Thymus (tissue), 11 donors: ENCODE measurements around the gene DLG4. TPM values are rescaled to one million over a fixed set of nuclear protein-coding genes. Genes with fewer than 3 reads are reported as not detected.

Source experiments
- DNase-seq, 9 donors: peaks; one replicate each; pipeline ENCODE4 v3.0.0-alpha.2; 2013; ENCODE audit warnings: low spot score in 9 of 9, low read depth in 6 of 9, missing footprints in 1 of 9
- H3K27ac ChIP-seq, 2 donors: one replicate each; pipeline ENCODE4 v1.5.1; 2013; ENCODE audit warnings: control low read depth in 1 of 2, low read depth in 1 of 2, low read length in 1 of 2, mild to moderate bottlenecking in 1 of 2, moderate library complexity in 1 of 2
- H3K27me3 ChIP-seq, 2 donors: one replicate each; pipeline ENCODE4 v1.5.1; 2013; ENCODE audit warnings: low read length in 1 of 2; ENCODE audit not compliant: control insufficient read depth in 2 of 2, insufficient read depth in 1 of 2
- H3K36me3 ChIP-seq, 2 donors: one replicate each; pipeline ENCODE4 v1.5.1; 2013; ENCODE audit warnings: low read length in 1 of 2, mild to moderate bottlenecking in 1 of 2, moderate library complexity in 1 of 2; ENCODE audit not compliant: control insufficient read depth in 2 of 2, insufficient read depth in 2 of 2
- H3K4me1 ChIP-seq, 2 donors: one replicate each; pipeline ENCODE4 v1.5.1; 2013; ENCODE audit warnings: low read length in 2 of 2; ENCODE audit not compliant: control insufficient read depth in 2 of 2, insufficient read depth in 2 of 2
- H3K4me3 ChIP-seq, 2 donors: one replicate each; pipeline ENCODE4 v1.5.1; 2013; ENCODE audit warnings: low read length in 2 of 2, control low read depth in 1 of 2, mild to moderate bottlenecking in 1 of 2
- H3K9me3 ChIP-seq, 2 donors: one replicate each; pipeline ENCODE4 v1.5.1; 2013; ENCODE audit warnings: low read length in 1 of 2, mild to moderate bottlenecking in 1 of 2; ENCODE audit not compliant: control insufficient read depth in 2 of 2, insufficient read depth in 1 of 2
- WGBS: extraction: QIAGEN DNeasy Blood & Tissue Kit; methylation state at CpG from one replicate; pipeline ENCODE4 v1.1.7; 2013; 5-methylcytosine and 5-hydroxymethylcytosine counted together
- polyA plus RNA-seq: library from polyadenylated mRNA; stranded (reverse); fragments of 200-250 nt; gene quantifications from one replicate; pipeline ENCODE4 v1.2.3, GENCODE V29; 2013
- total RNA-seq: library from RNA; stranded (reverse); fragments of 120-200 nt; gene quantifications from one replicate; pipeline ENCODE4 v1.2.4, GENCODE V29; 2013
- donor health status: healthy.

The DLG4 gene
- total and polyA plus RNA-seq, 2 donors: 8.5 to 15.1 TPM

DNA sequence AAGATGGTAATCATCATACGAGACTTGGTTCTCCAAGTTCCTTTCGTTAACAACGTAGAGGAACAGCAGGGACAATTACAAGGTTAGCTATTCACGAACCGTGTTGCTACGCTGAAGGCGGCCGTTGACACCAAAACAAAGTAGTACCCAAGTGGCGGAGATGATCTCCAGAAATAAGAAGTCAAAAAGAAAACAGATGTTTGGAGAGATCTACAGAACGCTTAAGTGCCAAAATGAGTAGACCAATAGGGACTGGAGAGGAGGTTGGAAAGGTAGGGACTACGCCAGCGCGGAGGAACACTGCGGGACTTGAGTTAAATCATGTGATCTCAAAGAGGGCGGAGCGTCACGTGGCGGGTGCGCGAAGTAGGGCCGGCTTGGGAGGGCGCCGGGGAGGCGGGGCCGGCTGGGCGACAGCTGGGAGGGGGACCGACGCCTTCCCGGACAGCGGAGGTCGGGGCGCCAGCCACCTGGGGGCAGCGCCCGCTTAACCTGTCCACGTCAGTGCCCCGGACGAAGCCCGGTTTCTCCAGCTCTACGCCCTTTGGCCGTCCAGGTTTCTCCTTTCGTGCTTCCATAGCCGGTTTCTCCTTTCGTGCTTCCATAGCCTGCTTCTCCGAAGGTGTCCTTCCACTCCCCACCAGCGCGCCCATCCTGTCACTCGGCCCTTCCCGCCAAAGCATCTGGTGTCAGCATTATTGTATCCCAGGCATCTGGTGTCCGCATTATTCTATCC, 23.2 kb upstream of the DLG4 start:
- Histone ChIP-seq H3K9me3 (no peaks in the 10 kb centered on the region), H3K27ac (peak overlapping the region; percentile 94 to 99), H3K4me3 (peak overlapping the region; percentile 65 to 93), H3K36me3 (peaks cover 31 to 46% of the 10 kb centered on the region in 2 donors), H3K4me1 (peaks cover 13 to 29% of the 10 kb centered on the region in 2 donors), H3K27me3 (no peaks in the 10 kb centered on the region)
- 5% methylated on average over 49 of the region's 49 CpGs for WGBS
- peak; percentile 90 to 99 (median 95) for DNase-seq

DNA sequence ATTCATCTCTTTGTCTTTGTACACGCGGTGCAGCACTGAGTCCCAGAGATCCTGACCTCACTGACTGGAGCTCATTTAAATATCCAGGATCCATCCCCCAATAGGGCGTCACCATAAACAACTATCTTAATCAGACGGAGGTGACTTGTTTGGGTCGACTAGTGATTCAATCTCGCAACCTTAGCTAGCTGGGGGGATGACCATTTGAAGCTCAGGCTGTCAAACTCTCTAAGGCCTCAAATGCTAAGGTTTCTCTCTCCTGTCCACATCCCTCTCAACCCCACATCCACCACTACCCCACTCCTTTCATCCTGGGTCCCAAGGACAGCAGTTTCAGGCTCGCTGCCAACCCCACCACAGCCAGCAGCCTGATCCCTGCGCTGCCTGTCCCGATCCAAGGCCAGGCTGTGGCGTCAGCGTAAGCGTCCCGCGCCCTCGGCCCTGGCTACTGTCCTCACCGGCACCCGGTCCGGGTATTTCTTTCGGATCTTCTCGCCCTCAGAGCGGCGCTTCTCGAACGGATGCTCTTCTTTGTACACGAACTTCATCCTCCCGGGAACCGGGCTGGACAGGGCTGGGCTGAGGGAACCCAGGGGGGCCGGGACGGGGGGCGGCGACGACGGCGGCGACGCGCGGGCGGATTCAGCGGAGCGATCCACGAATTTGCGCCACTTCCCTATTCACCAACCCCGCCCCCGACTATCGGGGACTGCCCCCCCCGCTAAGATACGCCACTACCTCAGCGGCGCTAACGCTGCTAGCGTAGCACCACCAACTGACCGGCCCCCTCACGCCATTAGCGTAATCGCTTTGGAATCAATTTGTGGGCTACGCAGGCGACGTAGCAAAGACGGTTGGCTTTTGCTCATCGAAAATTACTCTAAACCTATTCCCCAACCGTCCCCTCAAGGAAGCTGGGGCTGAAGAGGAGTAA, 22.4 kb upstream of the DLG4 start, which contains the start of gene GABARAP:
Gene GABARAP, minus strand, starts transcription at position 667 of the 934 bp plus-strand sequence. Its CDS starts 119 bp downstream, at position 548.
- Histone ChIP-seq H3K4me1 (peaks cover 17 to 35% of the 10 kb centered on the region in 2 donors), H3K27ac (peak within 1 kb of the TSS; percentile 94 to 99), H3K9me3 (no peaks in the 10 kb centered on the region), H3K36me3 (peaks cover 30 to 47% of the 10 kb centered on the region in 2 donors), H3K27me3 (no peaks in the 10 kb centered on the region), H3K4me3 (peak within 1 kb of the TSS; percentile 65 to 93)
- peak in 8 of 9 donors; percentile 82 to 96 (median 88) for DNase-seq
- WGBS: under 1% methylated on average over 62 of the region's 62 CpGs

GRCh38 chr17:7241090-7241733, 21.6 kb upstream of the DLG4 start:
- H3K27me3 ChIP-seq: no peaks in the 10 kb centered on the region
- H3K9me3 ChIP-seq: no peaks in the 10 kb centered on the region
- H3K36me3 ChIP-seq: peaks cover 30 to 47% of the 10 kb centered on the region in 2 donors
- no peak for DNase-seq
- H3K4me1 ChIP-seq: peaks cover 19 to 39% of the 10 kb centered on the region in 2 donors
- H3K4me3 ChIP-seq: peak overlapping the region; percentile 65 to 93
- H3K27ac ChIP-seq: peak overlapping the region; percentile 94 to 99
- 70% methylated on average over 9 of the region's 9 CpGs for WGBS

- WGBS: 80% methylated on average over 4 of the region's 4 CpGs
These were observed 20.7 kb upstream of the DLG4 start for GRCh38 chr17:7240375-7240774.

DNA sequence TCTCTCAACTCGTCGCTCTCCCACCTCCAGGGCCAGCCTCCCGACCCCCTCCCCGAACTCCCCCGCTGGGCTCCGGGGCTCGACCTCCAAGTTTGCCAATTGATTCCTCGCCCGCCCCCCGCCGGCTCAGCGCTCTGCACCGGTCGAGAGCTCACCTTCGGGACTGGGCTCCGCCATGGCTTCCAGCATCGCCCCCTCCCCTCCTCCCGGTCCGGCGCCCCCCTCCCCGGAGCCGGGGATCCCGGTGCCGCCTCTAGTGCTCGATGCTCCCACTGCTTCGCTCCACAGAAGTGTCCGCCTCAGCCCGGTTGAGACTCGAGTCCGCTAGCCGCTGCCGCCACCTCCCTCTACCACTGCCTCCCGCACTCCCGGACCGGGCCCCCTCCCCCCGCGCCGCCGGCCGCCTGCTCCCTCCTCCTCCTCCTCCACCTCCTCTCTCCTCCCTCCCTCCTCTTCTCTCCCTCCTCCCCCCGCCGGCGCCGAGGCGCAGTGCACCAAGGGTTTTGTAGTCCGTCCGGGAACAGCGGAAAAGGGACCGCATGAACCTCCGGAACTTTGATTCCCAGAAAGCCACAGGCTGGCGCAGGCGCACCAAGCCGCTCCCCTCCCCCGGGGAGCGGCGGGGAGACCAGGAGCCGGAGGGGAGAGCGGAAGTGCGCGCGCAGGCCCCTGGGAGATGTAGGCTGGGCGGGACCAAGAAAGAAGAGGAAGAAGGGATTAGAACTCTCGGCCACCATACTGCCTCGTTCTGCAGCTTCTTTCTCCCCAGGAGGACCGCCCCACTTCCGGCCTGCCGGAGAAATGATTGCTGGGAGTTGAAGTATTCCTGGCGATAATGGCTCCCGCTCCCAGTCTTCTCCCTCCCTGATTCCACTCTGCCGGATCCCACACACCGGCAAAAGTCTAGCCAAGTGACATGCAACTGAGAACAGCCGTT, 19.7 kb upstream of the DLG4 start, which contains the start of gene PHF23:
Gene PHF23, minus strand, starts transcription at position 367 of the 937 bp plus-strand sequence. Its CDS starts 178 bp downstream, at position 189.
- Histone ChIP-seq H3K4me3 (peak within 1 kb of the TSS; percentile 80 to 89), H3K9me3 (no peaks in the 10 kb centered on the region), H3K4me1 (peaks cover 26 to 56% of the 10 kb centered on the region in 2 donors), H3K36me3 (peaks cover 32 to 48% of the 10 kb centered on the region in 2 donors), H3K27me3 (no peaks in the 10 kb centered on the region), H3K27ac (peak within 1 kb of the TSS; percentile 97 to 99)
- DNase-seq: peak; percentile 97 to 100 (median 99)
- WGBS: 1% methylated on average over 72 of the region's 72 CpGs

More at GRCh38 chr17:7240375-7240774, 20.7 kb upstream of the DLG4 start:
- H3K9me3 ChIP-seq: no peaks in the 10 kb centered on the region
- H3K27ac ChIP-seq: peak overlapping the region; percentile 46 to 99
- peak overlapping the region in 1 of 2 donors; percentile 80 for H3K4me3 ChIP-seq
- H3K27me3 ChIP-seq: no peaks in the 10 kb centered on the region
- H3K4me1 ChIP-seq: peaks cover 19 to 45% of the 10 kb centered on the region in 2 donors
- DNase-seq: peak in 1 of 9 donors; percentile 13
- peaks cover 32 to 49% of the 10 kb centered on the region in 2 donors for H3K36me3 ChIP-seq

DNA sequence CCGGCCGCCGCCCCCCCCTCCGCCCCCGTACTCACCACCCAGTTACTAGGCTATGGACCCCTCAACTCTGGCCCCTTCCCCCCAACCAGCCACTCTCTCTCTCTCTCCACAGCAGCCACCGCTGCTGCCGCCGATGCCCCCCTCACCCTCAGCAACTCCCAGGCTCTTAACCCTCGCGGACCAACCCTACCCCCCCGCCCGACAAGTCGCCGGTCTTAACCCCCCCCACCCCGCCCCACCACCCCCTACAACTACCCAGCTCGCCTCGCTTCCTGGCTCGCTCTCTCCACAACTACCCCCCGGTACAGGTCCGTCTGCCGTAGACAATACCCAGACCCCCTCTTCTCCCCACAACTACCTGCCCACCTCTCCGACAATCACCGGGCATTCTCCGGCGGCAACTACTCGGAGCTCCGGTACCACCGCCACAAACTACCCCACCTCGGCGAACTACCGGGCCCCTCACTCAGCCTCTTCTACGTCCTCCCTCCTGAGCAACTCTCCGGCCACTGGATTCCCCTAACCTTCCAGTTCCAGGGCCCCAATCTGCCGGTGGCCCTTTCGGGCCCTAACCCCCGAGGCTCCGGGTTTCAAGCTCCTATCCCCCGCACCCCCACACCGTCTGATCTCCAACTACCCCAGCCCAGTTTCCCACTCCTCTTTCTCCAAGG, 18.9 kb upstream of the DLG4 start:
- WGBS: 2% methylated on average over 39 of the region's 39 CpGs
- peak overlapping the region; percentile 80 to 89 for H3K4me3 ChIP-seq
- no peaks in the 10 kb centered on the region for H3K9me3 ChIP-seq
- H3K4me1 ChIP-seq: peaks cover 27 to 59% of the 10 kb centered on the region in 2 donors
- peak in 1 of 9 donors; percentile 51 for DNase-seq
- H3K27ac ChIP-seq: peak overlapping the region; percentile 91 to 97
- no peaks in the 10 kb centered on the region for H3K27me3 ChIP-seq
- peaks cover 28 to 40% of the 10 kb centered on the region in 2 donors for H3K36me3 ChIP-seq

DNA sequence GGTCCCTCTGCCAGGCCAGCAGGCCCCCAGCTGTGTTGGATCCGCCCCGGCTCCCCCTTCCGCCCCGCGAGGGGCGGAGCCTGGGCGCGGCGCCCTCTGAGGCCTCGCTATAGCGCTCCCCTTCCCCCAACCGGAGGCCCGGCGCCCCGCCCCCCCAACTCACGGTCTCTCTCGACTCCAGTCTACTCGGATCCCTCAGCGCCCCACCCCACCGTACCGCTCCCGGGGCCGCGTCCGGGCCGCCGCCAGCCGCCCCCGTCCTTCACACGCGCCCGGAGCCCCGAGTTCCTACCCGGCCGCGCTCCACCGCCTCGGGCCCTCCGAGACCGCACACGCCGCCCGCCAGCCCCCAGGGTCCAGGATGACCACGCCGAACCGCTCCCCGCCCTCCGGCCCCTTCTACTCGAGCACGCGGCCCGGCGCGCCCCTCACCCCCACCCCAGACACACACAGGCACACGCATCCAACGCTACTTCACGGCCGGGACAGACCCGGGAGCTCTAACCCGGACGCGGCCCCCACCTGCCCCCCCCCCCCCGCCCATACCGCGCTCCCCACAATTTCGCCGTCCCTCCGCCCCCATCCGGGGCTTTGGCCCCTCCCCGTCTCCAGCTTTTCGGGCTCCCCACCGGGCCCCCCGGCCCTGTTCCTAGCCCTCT, 18.3 kb upstream of the DLG4 start:
- Histone ChIP-seq H3K4me1 (peaks cover 33 to 61% of the 10 kb centered on the region in 2 donors), H3K4me3 (peak overlapping the region; percentile 80 to 89), H3K36me3 (peaks cover 28 to 40% of the 10 kb centered on the region in 2 donors), H3K27me3 (no peaks in the 10 kb centered on the region), H3K9me3 (no peaks in the 10 kb centered on the region), H3K27ac (peak overlapping the region; percentile 91 to 97)
- 1% methylated on average over 72 of the region's 73 CpGs for WGBS
- peak in 4 of 9 donors; percentile 86 to 92 (median 86) for DNase-seq
